Cardiac fibroblast (primary cell): Measurements from ENCODE around the gene ATP6V0B.

Experiments
- DNase-seq, 2 donors: peaks; one replicate each; pipeline versions ENCODE4 v3.0.0 to v3.0.0-alpha.2; 2010; ENCODE audit warnings: low read depth in 2 of 2
- H3K4me3 ChIP-seq, 2 donors: replicated peaks in 1 of 2; 1 replicate in 1 of 2; 2 replicates in 1 of 2; pipeline ENCODE4 v1.5.1; 2011; ENCODE audit warnings: low read depth in 2 of 2, low read length in 2 of 2, mild to moderate bottlenecking in 2 of 2, moderate library complexity in 1 of 2
- TF ChIP-seq, protein P1 (sequence below): IDR thresholded peaks from one replicate; pipeline ENCODE4 v1.5.1; 2011; ENCODE audit warnings: low read depth, mild to moderate bottlenecking, low read length, inconsistent platforms

The ATP6V0B gene

DNA sequence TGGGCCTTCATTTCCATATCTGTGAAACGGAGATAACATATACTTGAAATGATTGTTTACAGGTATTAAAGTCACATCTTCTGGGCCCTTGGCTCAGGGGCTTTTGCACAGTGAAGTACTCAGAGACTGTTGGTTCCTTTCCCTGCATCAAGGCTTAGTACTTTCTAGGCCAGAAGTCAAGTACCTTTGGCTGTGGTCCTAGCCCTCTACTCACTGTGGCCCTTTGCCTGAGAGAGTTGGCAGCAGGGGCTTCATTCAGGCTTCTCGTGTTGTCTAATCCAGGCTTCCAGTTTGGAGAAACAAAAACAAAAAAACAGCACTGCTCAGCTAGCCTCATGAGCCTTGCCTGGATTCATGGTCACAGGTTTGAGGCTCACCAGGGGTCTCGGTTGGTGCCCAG is 13.1 kb upstream of the ATP6V0B start:
- TF ChIP-seq, protein P1, sequence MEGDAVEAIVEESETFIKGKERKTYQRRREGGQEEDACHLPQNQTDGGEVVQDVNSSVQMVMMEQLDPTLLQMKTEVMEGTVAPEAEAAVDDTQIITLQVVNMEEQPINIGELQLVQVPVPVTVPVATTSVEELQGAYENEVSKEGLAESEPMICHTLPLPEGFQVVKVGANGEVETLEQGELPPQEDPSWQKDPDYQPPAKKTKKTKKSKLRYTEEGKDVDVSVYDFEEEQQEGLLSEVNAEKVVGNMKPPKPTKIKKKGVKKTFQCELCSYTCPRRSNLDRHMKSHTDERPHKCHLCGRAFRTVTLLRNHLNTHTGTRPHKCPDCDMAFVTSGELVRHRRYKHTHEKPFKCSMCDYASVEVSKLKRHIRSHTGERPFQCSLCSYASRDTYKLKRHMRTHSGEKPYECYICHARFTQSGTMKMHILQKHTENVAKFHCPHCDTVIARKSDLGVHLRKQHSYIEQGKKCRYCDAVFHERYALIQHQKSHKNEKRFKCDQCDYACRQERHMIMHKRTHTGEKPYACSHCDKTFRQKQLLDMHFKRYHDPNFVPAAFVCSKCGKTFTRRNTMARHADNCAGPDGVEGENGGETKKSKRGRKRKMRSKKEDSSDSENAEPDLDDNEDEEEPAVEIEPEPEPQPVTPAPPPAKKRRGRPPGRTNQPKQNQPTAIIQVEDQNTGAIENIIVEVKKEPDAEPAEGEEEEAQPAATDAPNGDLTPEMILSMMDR = no peak
- H3K4me3 ChIP-seq = no peak overlapping the region
- DNase-seq = no peak

DNA sequence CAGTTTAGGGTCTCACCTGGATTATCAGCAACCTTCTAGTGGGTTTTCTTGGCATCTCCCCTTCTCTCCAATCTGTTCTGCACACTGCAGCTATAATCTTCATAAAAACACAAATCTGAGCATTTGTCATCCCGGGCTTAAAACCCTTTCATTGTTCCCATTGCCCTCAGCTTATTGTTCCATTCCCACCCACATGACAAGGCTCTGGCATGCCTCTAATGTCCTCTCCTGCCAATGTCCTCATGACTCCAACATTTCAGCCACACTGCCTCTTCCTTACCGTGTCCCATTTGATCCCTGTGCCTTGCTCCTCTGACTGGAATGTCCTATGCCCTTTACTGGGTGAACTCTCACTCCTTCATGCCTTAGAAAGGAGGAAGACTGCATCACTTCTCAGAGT is 12.4 kb upstream of the ATP6V0B start:
- TF ChIP-seq, protein P1 = no peak
- no peak overlapping the region for H3K4me3 ChIP-seq
- no peak for DNase-seq

DNA sequence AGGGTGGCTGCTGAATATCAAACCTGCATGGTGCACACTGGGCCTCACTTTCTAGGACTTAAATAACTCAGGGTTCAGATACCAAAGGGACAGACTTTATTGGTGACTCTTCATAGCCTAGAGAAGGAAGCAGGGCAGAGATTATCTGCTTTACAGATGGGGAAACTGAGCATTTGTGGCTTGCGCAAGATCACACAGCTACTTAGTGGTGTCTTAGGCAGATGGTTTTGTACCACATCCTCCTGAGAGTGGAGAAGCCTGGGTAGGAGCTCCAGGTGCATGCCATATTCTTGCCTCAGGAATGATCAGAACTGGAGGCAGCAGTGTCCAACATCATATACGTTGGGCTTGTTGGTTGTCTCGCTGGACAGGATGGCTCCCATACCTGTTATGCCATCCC is 11.8 kb upstream of the ATP6V0B start:
- no peak for DNase-seq
- no peak overlapping the region for H3K4me3 ChIP-seq
- TF ChIP-seq, protein P1 = no peak

DNA sequence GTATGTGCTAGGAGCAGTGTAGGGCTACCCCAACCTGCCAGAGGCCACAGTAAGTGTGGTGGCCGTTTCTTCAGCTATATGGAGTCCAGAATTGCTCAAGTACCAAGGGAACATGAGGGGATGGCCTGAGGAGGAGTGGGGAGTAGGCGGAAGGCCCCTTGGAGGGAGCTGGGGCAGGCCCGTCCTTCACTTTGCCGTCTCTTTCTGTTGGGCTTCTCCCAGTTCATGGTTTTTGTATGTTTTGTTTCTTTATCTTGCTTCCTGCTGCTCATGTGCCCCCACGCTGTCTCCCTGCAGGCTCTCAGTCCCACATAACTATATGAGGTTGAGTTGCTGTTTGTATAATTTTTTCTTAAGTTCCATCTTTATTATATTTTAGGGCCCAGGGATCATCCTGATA is 10.9 kb upstream of the ATP6V0B start:
- H3K4me3 ChIP-seq = no peak overlapping the region
- no peak for DNase-seq
- TF ChIP-seq, protein P1 = no peak

DNA sequence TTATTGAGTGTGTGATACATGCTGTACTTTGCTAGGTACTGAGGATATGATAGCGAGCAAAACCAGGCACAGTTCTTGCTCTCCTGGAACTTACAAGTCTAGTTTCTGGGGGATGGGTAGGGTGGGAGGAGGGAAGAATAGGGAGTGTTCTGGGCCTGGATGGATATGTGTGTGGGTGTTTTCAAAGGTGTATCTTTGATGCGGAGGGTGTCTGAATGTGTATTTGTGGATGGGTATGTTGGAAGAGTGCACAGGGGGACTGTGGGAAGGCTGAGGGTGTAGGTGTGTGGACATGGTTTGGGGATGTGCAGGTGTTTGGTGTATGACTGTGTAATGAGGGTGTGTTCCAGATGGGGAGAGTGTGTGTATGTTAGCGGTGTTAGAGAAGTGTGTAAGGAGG is 9.4 kb upstream of the ATP6V0B start:
- DNase-seq = no peak
- H3K4me3 ChIP-seq = no peak overlapping the region
- TF ChIP-seq, protein P1 = no peak

DNA sequence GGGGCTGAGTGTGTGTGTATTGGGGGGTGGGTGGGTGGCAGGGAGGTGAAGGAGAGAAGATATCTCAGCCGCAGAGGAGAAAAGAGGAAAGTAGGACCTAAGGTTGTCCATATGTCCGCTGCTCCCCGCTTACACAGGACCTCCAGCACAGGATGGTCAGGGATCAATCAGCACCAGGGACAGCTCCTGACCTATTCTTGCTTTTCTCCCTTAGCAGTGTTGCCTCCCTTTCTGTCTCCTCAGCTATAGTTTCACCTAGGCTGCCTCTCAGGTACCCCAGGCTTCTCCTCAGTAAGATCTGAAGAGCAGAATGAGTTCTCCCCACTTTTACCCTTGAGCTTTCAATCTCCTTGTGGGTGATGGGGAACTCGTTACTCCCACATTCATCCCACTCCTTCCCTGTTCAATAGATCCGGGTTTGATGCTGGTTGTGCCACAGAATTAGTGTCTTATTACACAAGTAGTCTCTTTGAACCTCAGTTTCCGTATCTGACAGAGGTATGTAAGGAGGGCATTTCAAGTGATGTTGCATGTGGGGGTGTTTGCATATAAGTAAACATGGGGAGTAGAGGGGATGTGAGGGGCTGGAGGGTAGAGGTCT is 6.3 kb upstream of the ATP6V0B start:
- DNase-seq = peak; percentile 39 to 49
- TF ChIP-seq, protein P1 = no peak
- H3K4me3 ChIP-seq = no peak overlapping the region

DNA sequence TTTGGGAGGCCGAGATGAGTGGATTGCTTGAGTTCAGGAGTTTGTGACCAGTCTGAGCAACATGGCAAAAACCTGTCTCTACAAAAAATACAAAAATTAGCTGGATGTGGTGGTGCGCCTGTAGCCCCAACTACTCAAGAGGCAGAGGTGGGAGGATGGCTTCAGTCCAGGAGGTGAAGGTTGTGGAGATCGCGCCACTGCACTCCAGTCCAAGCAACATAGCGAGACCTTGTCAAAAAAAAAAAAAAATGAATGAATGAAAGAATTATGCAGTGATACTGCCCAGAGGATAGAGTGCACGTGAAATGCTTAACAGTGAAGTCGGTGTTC is 5.4 kb upstream of the ATP6V0B start:
- TF ChIP-seq, protein P1 = no peak
- DNase-seq = no peak
- no peak overlapping the region for H3K4me3 ChIP-seq
